Upper lobe of left lung (tissue), 6 donors: ENCODE measurements around the gene ZNF730. TPM values are rescaled to one million over a fixed set of nuclear protein-coding genes. Genes with fewer than 3 reads are reported as not detected.

Source experiments
- ATAC-seq, 2 donors: fragments of 200-7000 bp; cut with Tn5 transposase; one replicate each; pipeline ENCODE4 v1.9.1; 2022; ENCODE audit warnings: mild to moderate bottlenecking in 2 of 2, moderate library complexity in 2 of 2; ENCODE audit not compliant: low FRiP score in 2 of 2
- DNase-seq, 2 donors: peaks; one replicate each; pipeline ENCODE4 v3.0.0-alpha.2; 2019 to 2020
- H3K27ac ChIP-seq, 4 donors: fragments of 200-600 bp; sonication (generic); one replicate each; pipeline ENCODE4 v1.5.1; 2016 to 2019
- H3K27me3 ChIP-seq, 4 donors: fragments of 200-600 bp; sonication (generic); one replicate each; pipeline ENCODE4 v1.5.1; 2017 to 2019
- H3K36me3 ChIP-seq, 4 donors: fragments of 200-600 bp; sonication (generic); one replicate each; pipeline ENCODE4 v1.5.1; 2016 to 2019
- H3K4me1 ChIP-seq, 4 donors: fragments of 200-600 bp; sonication (generic); one replicate each; pipeline ENCODE4 v1.5.1; 2018 to 2019
- H3K4me3 ChIP-seq, 4 donors: fragments of 200-600 bp; sonication (generic); one replicate each; pipeline ENCODE4 v1.5.1; 2017 to 2019; ENCODE audit warnings: mild to moderate bottlenecking in 2 of 4, moderate library complexity in 1 of 4
- H3K9me3 ChIP-seq, 4 donors: fragments of 200-600 bp; sonication (generic); one replicate each; pipeline ENCODE4 v1.5.1; 2018 to 2019
- EP300 ChIP-seq, 4 donors: sonication (generic); formaldehyde crosslinking; IDR thresholded peaks; one replicate each; pipeline ENCODE4 v1.5.1; 2017; ENCODE audit warnings: antibody characterized with exemption in 4 of 4, control low read depth in 2 of 4
- POLR2A ChIP-seq, 4 donors: fragments of 450-650 bp; IDR thresholded peaks; one replicate each; pipeline ENCODE4 v1.5.1; 2016 to 2017; ENCODE audit warnings: antibody characterized with exemption in 4 of 4, mild to moderate bottlenecking in 2 of 4
- POLR2AphosphoS5 ChIP-seq, 2 donors: sonication (generic); formaldehyde crosslinking; IDR thresholded peaks; one replicate each; pipeline ENCODE4 v1.5.1; 2017; ENCODE audit warnings: antibody characterized with exemption in 2 of 2
- WGBS, 2 donors: methylation state at CpG; one replicate each; pipeline ENCODE4 v1.1.5; 2017 to 2018; 5-methylcytosine and 5-hydroxymethylcytosine counted together
- total RNA-seq, 6 donors: library from RNA; depleted of rRNA in 4 of 6; stranded (reverse); fragments of >200 nt in 4 of 6; gene quantifications; one replicate each; pipeline versions ENCODE4 v1.1.0 to v1.2.1, GENCODE V29; 2016 to 2021
- TF ChIP-seq, protein P1 (sequence below), 6 experiments: fragments of 450-650 bp in 4 of 6; fragments of 200-600 bp in 2 of 6; sonication (generic) in 2 of 6; IDR thresholded peaks; one replicate each; pipeline ENCODE4 v1.5.1; 2016 to 2019; ENCODE audit warnings: antibody characterized with exemption in 6 of 6
- donor health status: DM: no; HTN: no; CAD: no; lungs with moderate emphysema.
- donor health status: DM: no; HTN: yes; CAD: no; lungs with severe emphysema.

The ZNF730 gene
- total RNA-seq, 6 donors from 2014 or later, result 0.22 to 1.7 (median 0.85) TPM; not detected in 2

DNA sequence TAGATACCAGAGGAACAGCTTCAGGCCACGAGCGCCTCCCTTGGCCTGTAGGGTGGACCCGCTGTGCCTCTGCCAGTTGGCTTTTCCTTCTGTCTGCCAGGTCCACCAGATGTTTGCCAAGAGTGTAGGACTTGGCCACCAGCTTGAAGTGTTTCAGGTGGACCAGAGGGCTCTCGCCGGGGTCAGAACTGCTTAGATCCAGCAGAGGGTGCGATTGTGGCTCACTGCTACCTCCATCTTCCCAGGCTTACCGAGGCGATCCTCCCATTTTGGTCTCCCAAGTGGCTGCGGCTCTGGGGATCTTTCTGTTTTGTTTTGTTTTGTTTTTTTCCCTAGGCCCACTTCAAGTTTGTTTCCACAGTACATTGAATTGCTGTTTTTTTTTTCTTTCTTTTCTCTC lies 23.0 kb upstream of the ZNF730 start:
- peaks cover 0 to 44% (median 24%) of the 10 kb centered on the region in 4 donors for H3K9me3 ChIP-seq
- ATAC-seq (no peak), DNase-seq (no peak)
- no peaks in the 10 kb centered on the region for H3K4me1 ChIP-seq
- H3K36me3 ChIP-seq, result no peaks in the 10 kb centered on the region
- TF ChIP-seq POLR2A (IDR thresholded peaks at IDR 0.05), result no peak
- TF ChIP-seq EP300 (IDR thresholded peaks at IDR 0.05), result no peak
- TF ChIP-seq, protein P1, sequence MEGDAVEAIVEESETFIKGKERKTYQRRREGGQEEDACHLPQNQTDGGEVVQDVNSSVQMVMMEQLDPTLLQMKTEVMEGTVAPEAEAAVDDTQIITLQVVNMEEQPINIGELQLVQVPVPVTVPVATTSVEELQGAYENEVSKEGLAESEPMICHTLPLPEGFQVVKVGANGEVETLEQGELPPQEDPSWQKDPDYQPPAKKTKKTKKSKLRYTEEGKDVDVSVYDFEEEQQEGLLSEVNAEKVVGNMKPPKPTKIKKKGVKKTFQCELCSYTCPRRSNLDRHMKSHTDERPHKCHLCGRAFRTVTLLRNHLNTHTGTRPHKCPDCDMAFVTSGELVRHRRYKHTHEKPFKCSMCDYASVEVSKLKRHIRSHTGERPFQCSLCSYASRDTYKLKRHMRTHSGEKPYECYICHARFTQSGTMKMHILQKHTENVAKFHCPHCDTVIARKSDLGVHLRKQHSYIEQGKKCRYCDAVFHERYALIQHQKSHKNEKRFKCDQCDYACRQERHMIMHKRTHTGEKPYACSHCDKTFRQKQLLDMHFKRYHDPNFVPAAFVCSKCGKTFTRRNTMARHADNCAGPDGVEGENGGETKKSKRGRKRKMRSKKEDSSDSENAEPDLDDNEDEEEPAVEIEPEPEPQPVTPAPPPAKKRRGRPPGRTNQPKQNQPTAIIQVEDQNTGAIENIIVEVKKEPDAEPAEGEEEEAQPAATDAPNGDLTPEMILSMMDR (IDR thresholded peaks at IDR 0.05), result no peak
- no peak for TF ChIP-seq POLR2AphosphoS5 (IDR thresholded peaks at IDR 0.05)
- H3K27ac ChIP-seq, result no peak overlapping the region
- no peaks in the 10 kb centered on the region for H3K27me3 ChIP-seq
- H3K4me3 ChIP-seq, result no peak overlapping the region
- WGBS, 2 donors, result 94% methylated on average over 9 of the region's 9 CpGs

DNA sequence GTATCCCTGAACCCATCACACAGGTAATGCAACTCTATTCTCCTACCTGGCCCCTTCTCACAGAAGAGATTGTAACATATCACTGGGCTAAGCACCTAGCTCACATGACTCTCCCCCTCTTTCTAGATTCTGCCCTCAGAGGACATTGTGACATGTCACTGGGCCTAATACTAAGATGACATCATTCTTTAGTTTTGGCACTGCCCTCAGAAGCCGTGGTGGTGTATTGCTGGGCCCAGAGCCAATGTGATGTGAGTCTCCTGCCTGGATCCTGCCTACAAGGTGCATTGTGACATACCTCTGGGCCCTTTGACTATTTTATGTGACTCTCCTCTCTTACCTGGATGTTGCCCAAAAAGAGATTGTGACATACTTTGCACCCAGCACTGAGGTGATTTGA lies 21.4 kb upstream of the ZNF730 start:
- TF ChIP-seq POLR2A (IDR thresholded peaks at IDR 0.05) (no peak), EP300 (IDR thresholded peaks at IDR 0.05) (no peak), POLR2AphosphoS5 (IDR thresholded peaks at IDR 0.05) (no peak)
- ATAC-seq, result no peak
- 40 to 60% methylated on average over 1 of the region's 1 CpG for WGBS, 2 donors

DNA sequence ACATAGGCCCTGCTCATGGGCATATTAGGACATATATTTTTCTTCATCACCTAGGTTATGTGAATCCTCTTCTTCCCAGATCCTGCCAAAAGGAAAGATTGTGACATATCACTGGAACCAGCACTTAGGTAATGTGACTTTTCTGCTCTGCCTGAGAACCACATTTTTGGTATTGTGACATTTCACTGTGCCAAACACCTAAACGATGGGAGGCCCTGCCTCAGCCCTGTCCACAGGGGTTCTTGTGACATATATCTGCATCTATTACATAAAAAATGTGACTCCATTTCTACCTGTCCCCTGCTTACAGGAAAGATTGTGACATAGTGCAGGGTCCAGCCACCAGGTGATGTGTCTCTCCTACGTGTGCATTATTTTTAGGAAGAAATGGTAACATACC lies 18.5 kb upstream of the ZNF730 start:
- Histone ChIP-seq H3K36me3 (no peaks in the 10 kb centered on the region), H3K27ac (no peak overlapping the region), H3K9me3 (peaks cover 0 to 6% (median 4%) of the 10 kb centered on the region in 4 donors), H3K4me3 (no peak overlapping the region), H3K27me3 (no peaks in the 10 kb centered on the region), H3K4me1 (no peaks in the 10 kb centered on the region)
- 77 to 89% methylated on average over 2 of the region's 2 CpGs for WGBS, 2 donors
- ATAC-seq, result no peak
- TF ChIP-seq, protein P1 (IDR thresholded peaks at IDR 0.05), result no peak
- TF ChIP-seq EP300 (IDR thresholded peaks at IDR 0.05) (no peak), POLR2A (IDR thresholded peaks at IDR 0.05) (no peak), POLR2AphosphoS5 (IDR thresholded peaks at IDR 0.05) (no peak)
- DNase-seq, result no peak

More for the DNA sequence above, 21.4 kb upstream of the ZNF730 start:
- DNase-seq, result no peak
- H3K27ac ChIP-seq, result no peak overlapping the region
- H3K9me3 ChIP-seq, result peaks cover 0 to 33% (median 19%) of the 10 kb centered on the region in 4 donors
- H3K27me3 ChIP-seq, result no peaks in the 10 kb centered on the region
- H3K36me3 ChIP-seq, result no peaks in the 10 kb centered on the region
- H3K4me3 ChIP-seq, result no peak overlapping the region
- no peaks in the 10 kb centered on the region for H3K4me1 ChIP-seq

DNA sequence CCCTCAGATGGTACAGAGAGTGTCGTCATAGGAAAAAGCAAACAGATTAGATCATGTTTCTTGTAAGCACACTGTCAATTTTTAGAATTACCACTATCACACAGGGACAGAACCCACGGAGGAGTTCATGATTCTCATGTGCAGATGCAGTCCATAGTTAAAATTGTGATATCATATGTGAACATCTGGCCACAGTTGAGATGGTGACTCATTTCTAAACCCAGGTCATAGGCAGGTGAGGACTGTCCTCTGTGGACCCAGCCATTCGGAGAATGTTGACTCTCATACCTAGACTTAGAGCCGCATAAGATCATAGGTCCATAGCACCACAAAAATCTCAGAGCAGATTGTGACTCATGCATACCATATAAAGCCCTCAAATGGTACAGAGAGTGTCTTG lies 17.8 kb upstream of the ZNF730 start:
- no peak for TF ChIP-seq EP300 (IDR thresholded peaks at IDR 0.05)
- TF ChIP-seq POLR2AphosphoS5 (IDR thresholded peaks at IDR 0.05), result no peak
- TF ChIP-seq, protein P1 (IDR thresholded peaks at IDR 0.05), result no peak
- no peak for TF ChIP-seq POLR2A (IDR thresholded peaks at IDR 0.05)
- DNase-seq (no peak), ATAC-seq (no peak)
- H3K9me3 ChIP-seq, result no peaks in the 10 kb centered on the region
- H3K27ac ChIP-seq, result no peak overlapping the region
- WGBS, 2 donors, result 81 to 94% methylated on average over 4 of the region's 4 CpGs
- no peak overlapping the region for H3K4me3 ChIP-seq
- H3K4me1 ChIP-seq, result no peaks in the 10 kb centered on the region
- no peaks in the 10 kb centered on the region for H3K36me3 ChIP-seq
- H3K27me3 ChIP-seq, result no peaks in the 10 kb centered on the region

DNA sequence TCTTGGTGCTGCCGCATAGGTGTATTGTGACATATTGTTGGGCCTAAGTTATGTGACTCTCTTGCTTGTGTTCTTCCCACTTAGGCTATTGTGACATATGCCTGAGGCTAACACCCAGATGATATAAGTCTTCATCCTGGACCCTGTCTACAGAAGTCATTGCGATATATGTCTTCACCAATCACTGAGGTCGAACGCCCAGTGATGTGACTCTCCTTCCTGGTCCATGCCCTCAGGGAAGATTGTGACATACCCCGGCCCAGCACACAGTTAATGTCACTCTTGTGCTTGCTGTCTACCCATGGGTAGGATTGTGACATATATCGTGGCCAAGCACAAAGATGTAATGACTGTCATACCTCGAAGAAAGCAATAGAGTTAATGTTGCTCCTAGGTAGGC lies 16.9 kb upstream of the ZNF730 start:
- DNase-seq (no peak), ATAC-seq (no peak)
- no peaks in the 10 kb centered on the region for H3K4me1 ChIP-seq
- H3K27me3 ChIP-seq, result no peaks in the 10 kb centered on the region
- H3K9me3 ChIP-seq, result no peaks in the 10 kb centered on the region
- TF ChIP-seq, protein P1 (IDR thresholded peaks at IDR 0.05), result no peak
- no peak for TF ChIP-seq POLR2A (IDR thresholded peaks at IDR 0.05)
- TF ChIP-seq POLR2AphosphoS5 (IDR thresholded peaks at IDR 0.05), result no peak
- TF ChIP-seq EP300 (IDR thresholded peaks at IDR 0.05), result no peak
- 83 to 94% methylated on average over 7 of the region's 7 CpGs for WGBS, 2 donors
- H3K27ac ChIP-seq, result no peak overlapping the region
- H3K4me3 ChIP-seq, result no peak overlapping the region
- H3K36me3 ChIP-seq, result no peaks in the 10 kb centered on the region
